NCI-H2227 (cell line): ENCODE results near the gene ANKRD62.
A peak's percentile ranks its signal among the peaks of the same experiment; 100 is the strongest.
"Not testable (repeated sequence)": the region's sequence is repeated elsewhere in the genome, so short reads cannot be mapped to it uniquely, and the experiment has no call there.

Source experiments
- DNase-seq: peaks from one replicate; lab custom pipeline; 2025; ENCODE audit not compliant: unreplicated experiment; lab: John Stamatoyannopoulos, UW

Gene ANKRD62

DNA sequence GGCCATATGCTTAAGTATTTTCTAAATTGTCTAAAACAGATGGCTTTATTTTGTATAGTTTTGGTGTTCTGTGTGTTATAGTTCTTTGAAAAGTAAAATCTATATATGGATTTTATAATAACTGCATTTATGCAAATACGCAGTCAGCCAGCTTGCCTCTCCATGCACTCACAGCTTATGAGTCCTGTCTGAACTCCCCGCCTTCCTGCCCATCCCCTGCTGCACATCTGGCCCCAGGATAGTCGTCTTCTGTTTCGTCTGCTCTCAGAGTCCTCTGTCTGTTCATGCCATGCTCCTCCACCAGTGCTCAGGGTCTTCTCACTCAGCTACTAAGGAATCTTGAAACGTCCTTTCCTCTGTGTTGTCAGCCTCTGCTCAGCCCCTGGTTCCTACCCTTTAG, 28.2 kb upstream of the ANKRD62 start:
- no peak for DNase-seq

DNA sequence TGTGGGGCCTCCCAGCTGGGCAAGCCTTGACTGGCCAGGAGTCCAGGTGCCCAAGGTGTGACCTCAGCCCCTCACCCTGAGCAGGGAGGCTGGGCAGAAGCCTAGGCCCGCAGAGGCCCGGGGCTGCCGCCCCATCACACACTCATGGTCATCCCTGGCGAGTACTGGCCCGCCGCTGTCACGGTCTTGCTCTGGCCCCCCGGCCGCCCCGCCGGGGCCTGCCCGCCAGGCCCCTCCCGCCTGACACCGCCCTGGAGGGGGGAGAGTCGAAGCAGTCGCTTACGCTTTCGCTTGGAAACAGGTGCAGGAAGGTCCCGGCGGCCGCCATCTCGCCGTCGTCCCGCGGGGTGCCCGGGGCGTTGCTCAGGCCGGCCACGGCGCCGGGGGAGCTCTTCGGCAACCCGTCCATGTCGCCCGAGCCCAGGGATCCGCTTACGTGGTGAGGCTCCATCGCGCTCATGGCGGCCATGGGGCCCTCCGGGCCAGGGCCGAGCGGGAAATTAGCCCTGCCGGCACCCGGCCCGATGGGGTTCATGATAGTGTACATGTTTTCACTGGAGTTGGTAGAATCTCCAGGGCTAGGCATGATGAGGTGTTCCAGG, 26.6 kb upstream of the ANKRD62 start:
- DNase-seq: no peak

DNA sequence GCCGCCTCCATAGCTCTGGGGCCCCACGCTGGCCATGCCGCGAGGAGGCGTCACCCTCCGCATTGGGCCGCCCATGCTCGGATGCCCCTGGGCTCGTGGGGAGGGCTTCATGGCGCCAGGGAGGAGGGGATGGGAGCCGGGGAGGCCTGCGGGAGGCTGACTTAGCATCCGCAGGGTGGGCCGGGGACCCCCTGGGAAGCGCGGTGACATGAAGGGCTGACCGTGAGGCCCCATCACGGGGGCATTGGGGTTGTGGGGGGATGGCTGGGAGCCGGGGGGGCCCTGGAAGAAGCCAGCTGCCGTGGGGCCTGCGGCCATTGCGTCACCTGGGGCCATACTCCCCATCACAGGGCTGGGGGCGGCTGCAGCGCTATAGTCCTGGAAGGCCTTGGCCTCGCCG, 26.0 kb upstream of the ANKRD62 start:
- DNase-seq: no peak

DNA sequence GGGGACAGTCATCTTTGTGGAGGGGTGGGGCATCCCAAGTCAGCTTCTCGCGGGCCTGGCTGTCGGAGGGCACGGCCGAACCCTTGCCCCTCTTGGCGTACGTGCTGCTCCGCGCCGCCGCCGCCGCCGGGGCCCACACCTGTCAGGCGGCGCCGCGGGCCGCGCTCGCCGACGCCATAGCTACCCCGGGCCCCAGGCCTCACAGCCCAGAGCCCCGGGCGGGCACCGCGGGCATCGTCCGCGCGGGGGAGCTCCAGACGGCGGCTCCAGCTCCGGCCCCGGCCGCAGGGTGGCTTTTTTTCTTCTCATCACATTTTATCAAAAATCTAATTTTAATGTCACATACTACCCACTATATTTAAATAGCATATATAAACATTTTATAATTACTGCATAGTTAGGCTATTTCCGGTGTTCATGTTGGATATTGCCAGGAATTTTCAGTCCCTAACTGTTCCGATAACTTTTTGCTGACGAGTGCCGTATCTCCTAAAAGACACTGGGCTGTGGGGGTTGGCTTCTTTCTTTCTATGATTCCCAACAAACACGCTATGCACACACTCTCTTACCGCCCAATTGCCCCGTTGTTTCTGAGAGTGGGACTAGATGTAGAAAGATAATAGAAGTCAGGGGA, 25.2 kb upstream of the ANKRD62 start:
- not testable (repeated sequence) for DNase-seq

DNA sequence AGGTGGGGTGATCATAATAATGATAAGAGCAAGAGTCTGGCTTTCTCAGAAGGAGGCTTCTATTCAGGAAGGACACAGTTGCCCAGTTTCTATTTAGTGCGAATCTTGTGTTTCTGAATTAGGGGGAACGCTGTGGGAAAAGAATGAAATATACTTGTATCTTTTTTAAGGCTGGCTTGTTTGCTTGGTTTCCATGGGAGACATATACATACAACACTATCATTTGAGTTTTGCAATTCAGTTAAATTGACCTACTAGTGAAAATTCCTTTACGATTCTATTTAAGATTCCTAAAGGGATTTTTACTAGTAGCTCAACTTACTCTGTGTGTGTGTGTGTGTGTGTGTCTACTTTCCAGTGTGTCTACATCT, 24.7 kb upstream of the ANKRD62 start:
- no peak for DNase-seq

DNA sequence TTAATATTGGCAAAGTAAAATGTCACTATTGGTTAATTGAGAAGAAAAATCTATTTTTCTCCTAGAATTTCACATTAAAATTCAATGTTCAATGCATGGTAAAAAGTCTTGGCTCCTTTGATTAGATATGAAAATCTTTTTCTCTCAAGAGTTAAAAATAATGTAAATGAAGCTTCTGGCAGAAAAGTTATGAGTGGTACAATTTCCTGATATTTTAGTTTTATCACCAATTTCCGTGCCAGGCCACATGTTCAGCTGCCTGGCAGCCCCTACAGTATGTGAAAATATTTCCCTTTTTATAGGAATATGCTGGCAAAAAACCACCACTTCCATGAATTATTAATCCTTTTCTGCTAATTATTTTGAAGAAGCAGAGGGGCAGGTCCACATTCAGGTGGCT, 22.6 kb upstream of the ANKRD62 start:
- DNase-seq: not testable (repeated sequence)

DNA sequence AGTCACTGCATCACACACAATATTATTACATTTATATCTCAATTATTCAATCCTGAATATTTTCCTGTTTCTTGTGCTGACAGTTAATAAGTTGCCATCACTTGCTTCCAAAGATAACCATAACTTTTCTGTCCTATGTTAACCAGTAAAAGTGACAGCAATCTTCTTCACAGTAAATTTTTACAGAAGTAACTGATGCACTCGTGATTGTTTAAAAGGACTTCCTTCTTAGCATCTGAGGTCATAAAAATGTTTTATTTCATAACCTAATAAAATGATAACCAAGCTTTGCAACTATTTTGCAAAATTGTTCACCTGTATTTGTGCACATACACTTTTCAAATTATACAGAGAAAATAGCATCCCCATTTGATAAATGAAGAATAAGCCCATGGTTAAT, 20.6 kb upstream of the ANKRD62 start:
- DNase-seq: no peak

DNA sequence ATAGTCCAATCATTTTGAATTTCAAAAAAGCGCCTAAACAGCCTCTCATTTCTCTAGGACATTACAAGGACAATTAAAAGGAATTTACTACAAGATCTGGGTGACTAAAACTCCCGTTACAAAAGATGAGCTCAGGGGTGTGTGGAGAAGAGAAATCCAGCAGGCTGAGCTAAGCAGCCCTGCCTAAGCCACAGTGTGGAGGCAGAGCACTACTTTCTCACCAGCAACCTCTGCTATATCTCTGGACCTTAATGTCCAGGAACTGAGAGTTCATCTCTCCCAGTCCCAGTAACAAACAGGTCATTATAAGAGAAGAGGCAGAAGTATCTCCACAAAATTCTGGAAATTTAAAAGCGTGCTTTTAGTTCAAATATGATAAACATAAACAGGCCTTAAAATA, 18.9 kb upstream of the ANKRD62 start:
- DNase-seq: peak; percentile 7

DNA sequence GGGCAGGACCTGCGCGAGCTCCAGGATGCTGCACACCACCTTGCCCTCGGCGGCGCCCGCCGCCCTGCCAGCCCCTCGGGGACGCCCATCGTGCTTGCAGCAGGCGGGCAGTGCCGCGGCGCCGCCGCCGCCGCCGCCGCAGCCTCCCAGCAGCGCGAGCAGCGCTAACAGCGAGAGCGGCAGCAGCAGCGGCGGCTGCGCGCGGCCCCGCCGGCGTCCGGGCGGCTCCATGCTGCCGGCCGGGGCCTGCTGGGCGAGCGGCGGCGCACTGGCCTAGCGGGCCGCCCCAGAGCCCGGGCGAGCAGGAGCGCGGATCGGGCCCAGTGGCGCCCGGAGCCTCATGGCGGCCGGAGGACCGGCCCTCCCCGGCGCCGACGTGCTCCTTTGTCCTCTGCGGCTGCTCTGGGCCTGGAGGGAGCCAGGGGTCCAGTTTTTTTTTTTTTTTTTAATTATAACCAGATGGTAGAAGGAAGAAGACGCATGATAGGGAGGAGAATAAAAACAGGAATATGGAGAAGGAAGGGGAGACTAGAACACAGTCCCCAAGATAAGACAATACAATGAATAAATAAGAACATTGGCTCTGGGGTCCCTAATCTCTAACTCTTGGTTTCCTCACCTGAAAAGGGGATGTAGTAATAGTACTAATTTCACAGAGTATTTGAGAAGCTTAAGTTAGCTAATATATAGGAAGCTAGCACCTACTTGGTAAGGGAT, 17.1 kb upstream of the ANKRD62 start:
- peak; percentile 81 for DNase-seq

DNA sequence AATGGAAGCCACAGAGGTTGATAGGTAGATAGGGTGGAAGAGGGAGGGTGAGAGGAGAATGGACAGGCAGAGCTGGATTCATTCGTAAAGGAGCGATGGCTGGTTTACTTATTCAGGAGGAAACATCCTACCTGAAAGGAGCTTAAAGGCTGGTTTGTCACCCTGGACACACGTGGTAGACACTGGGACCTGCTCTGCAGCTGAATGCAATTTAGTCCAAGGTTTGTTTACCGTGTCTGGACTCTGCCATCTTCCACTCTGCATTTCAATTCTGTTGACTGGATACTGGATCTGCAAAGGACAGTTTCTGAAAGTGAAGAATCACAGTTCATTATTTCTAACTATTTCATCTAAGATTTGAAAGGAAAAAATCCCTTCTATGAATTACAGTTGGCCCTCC, 15.6 kb upstream of the ANKRD62 start:
- DNase-seq: not testable (repeated sequence)

DNA sequence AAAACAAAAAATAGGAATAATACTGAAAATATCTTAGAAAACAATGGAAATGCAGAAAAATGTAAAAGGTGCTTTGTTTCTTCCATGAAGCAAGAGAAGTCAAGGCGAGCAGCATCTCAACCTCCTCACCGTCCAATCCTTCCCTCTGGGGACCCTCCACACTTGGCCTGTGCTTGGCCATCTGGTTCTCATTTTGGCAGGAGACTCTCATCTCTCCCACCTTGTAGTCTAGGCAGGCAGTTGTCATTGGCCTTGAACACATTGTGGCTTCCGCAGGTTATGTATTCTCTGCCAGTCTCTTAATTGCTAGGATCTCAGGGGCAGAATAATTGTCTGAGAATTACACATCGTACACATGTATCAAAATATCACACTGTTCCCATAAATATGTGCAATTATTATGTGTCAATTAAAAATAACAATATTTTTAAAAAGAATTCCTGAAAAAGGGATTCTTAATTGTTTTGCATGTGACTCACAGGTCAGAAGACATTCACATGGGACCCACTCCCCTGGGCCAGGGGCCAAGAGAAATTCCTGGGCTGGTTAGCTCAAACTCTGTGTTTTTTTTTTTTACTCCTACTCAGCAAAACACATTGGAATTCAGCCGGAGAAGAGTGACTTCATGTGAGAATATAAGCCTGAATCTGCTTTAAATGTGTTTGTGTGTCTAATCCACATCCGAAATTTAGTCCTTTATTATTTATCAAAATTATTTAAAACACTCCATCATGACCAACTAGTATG, 14.0 kb upstream of the ANKRD62 start:
- no peak for DNase-seq

DNA sequence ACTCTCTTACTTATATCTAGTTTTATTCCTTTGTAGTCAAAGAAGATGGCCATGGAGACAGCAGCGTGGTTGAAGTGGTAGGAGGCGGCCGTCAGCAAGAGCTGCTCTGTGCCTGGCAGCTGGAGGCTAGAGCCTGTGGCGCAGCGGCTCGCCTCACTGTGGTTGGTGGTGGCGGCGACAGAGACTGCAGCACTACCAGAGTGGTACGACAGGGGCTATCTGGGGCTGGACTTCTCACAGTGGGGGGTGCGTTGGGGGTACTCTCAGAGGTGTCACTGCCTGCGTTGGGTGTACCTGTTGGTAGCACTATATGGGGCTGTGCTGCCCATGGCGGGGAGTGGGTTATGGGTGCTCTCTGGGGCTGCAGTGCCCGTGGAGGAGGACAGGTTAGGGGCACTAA, 8.5 kb upstream of the ANKRD62 start:
- no peak for DNase-seq

DNA sequence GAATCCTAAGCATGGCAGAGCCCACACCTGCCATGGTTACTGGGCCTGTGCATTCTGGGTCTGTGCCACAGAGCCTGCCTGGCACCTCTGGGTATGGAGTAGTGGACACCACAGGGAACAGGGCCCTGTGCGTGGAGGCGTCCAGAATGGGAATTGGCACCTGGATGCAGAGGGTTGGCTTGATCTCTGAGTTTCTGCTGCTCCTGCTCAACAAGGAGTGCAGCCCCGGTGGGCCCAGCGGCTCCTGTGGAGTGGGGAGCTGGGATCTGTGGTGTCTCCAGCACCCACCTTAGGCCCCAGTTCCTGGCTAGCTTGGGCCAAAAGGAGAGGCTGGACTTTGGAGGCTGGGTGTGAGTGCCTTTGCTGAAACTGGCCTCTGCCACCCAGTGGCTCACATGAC, 7.9 kb upstream of the ANKRD62 start:
- DNase-seq: no peak

DNA sequence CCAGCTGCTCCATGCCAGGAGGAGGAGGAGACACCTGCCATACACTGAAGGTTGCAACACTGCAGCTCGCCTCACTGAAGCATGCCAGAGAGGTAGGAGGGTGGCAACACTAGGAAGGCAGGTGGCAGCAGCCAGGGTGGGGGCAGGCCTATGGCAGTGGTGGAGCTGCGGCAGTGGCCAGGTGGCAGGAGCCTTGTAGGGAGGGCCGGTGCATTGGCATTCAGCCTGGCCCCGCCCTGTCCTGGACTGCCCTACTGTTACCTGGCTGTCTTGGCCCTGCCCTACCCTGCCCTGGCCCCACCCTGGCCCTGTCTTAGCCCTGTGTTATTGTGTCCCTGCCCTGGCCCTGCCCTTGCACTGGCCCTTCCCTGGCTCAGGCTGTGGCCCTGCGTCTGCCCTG, 7.4 kb upstream of the ANKRD62 start:
- no peak for DNase-seq

DNA sequence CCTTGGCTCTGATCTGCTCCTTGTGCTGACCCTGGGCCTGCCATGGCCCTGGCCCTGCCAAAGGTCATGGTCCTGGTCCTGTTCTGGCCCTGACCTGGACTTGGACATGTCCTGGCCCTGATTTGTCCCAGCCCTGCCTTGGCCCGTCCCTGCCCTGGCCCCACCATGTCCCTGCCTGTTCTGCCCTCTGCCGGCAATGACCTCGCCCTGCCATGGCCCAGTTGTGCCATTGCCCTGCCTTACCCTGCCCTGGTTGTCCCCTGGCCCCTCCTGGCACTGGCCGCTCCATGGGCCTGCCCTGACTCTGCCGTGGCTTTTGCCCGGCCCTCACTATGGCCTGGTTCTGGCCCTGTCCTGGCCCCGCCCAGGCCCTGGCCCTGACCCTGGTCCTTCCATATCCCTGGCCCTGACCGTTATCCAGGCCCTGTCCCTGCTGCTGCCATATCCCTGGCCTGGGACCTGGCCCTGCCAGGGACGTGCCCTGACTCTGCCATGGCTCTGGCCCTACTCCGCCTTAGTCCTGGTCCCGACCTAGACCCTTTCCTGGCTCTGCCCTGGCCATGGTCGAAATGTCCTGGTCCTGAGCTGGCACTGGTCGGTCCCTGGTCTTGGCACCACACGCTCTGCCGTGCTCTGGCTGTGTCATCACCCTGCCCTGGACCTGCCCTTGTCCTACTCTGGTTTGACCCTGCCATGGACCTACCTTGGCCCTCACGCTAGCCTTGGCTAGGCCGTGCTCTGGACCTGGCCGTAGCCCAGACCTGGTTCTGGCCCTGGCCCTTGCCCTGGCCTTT, 6.8 kb upstream of the ANKRD62 start:
- DNase-seq: no peak

DNA sequence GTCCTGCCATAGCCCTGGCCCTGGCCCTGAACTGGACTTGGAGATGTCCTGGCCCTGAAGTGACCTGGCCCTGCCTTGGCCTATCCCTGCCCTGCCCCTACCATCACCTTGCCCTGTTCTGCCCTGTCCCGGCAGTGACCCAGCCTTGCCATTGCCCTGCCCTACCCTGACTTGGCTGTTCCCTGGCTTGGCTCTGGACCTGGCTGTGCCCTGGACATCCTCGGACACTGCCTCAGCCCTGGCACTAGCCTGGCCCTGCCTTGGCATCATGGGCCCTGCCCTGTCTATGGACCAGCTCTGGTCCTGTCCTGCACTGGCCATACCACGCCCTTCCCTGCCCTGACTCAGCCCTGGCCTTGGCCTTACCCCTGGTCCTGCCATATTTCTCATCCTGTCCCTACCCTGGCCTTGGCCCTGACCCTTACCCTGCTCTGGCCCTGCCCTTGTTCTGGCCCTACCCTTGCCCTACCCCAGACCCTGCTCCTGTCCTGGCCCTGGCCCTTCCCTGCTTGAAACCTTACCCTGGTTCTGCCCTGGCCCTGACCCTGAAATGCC, 6.1 kb upstream of the ANKRD62 start:
- DNase-seq: no peak

DNA sequence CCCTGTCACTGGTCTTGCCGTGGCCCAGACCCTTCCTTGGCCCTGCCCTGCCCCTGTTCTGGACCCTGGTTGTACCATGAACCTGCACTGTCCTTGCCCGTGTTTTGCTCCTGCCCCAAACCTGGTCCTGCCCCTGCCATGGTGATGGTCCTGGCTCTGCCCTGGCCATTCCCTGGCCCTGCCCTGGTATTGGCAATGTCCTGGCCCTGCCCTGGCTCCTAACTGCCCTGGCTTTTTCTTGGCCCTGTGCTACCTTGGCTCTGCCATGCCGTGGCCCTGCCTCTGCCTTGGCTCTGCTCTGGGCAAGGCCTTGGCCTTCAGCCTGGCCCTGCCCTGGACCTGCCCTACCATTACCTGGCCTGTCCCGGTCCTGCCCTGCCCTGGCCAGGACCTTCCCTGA, 5.5 kb upstream of the ANKRD62 start:
- DNase-seq: no peak

DNA sequence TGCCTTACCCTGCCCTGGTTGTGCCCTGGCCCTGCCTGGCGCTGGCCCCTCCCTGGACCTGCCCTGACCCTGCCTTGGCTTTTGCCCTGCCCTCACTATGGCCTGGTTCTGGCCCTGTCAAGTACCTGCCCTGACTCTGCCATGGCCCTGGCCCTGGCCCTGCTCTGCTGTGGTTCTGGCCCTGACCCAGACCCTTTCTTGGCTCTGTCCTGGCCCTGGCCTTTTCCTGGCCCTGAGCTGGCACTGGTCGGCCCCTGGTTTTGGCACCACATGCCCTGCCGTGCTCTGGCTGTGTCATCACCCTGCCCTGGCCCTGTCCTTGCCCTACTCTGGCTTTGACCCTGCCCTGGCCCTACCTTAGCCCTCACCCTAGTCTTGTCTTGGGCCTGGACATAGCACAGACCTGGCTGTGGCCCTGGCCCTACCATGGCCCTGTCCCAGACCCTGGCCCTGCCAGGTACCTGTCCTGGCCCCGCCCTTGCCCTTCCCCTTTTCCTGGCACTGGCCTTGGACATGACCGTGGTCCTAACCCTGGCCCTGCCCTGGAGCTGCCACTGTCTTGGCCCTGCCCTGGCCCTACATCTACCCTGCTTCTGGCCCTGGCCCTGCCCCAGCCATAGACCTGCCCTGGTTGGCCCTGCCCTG, 4.8 kb upstream of the ANKRD62 start:
- no peak for DNase-seq

DNA sequence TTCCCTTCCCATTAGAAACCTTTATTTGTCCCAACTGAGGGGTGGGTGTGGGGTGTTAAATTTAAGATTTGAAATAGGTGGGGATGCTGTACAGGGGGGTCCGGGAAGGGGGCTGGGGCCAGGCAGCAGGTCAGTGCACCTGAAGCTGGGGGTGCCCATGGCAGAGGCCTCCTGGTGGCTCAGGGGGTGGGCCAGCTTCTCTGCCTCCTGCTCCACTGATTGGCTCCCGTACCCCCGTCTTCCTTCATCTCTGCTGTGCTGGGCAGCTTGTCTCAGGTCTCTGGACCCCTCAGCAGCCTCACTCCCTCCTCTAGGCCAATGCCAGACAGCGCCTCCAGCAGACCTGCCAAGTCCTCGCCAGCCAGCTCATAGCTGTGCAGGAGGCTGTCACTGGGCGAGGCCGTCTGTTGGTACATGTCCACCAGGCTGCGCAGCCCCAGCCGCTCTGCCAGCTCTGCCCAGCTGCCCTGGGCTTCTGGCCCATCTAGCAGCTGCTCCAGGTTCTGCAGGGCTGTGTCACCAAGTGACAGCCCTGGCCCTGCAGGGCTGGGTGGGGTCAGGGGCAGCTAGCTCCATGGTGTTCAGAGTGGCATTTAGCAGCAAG, 2.0 kb upstream of the ANKRD62 start:
- DNase-seq: no peak
